ENCODE data around the gene CCDC158.
"Not testable (repeated sequence)": the region's sequence is repeated elsewhere in the genome, so short reads cannot be mapped to it uniquely, and the experiment has no call there.

Gene CCDC158

GRCh38 chr4:76420762-76421581, at the start of gene CCDC158:
Gene CCDC158, minus strand, starts transcription at chr4:76421141. Its CDS starts 17,934 bp downstream, at chr4:76403207.
- DNase-seq (ENCODE audit: low spot score) = no peak

GRCh38 chr4:76470532-76470931, 49.6 kb upstream of the CCDC158 start:
- no peak for DNase-seq (ENCODE audit: low spot score)

GRCh38 chr4:76470064-76470463, 49.1 kb upstream of the CCDC158 start:
- DNase-seq (ENCODE audit: low spot score) = no peak

- no peak for DNase-seq (ENCODE audit: low spot score)
Measured at GRCh38 chr4:76463568-76463967, 42.6 kb upstream of the CCDC158 start.

- peak; percentile 84 for DNase-seq (ENCODE audit: low spot score)
Measured at GRCh38 chr4:76459291-76459723, 38.4 kb upstream of the CCDC158 start.

GRCh38 chr4:76458825-76459224, 37.9 kb upstream of the CCDC158 start:
- DNase-seq (ENCODE audit: low spot score) = peak; percentile 73

- DNase-seq (ENCODE audit: low spot score) = no peak
Measured at GRCh38 chr4:76458297-76458696, 37.4 kb upstream of the CCDC158 start.

- no peak for DNase-seq (ENCODE audit: low spot score)
Measured at GRCh38 chr4:76457885-76458284, 36.9 kb upstream of the CCDC158 start.

GRCh38 chr4:76454073-76454472, 33.1 kb upstream of the CCDC158 start:
- DNase-seq (ENCODE audit: low spot score) = not testable (repeated sequence)

- DNase-seq (ENCODE audit: low spot score) = no peak
Measured at GRCh38 chr4:76453232-76453631, 32.3 kb upstream of the CCDC158 start.

GRCh38 chr4:76449833-76450232, 28.9 kb upstream of the CCDC158 start:
- no peak for DNase-seq (ENCODE audit: low spot score)

- no peak for DNase-seq (ENCODE audit: low spot score)
Measured at GRCh38 chr4:76449362-76449767, 28.4 kb upstream of the CCDC158 start.

- DNase-seq (ENCODE audit: low spot score) = no peak
Measured at GRCh38 chr4:76448211-76448610, 27.3 kb upstream of the CCDC158 start.

- no peak for DNase-seq (ENCODE audit: low spot score)
Measured at GRCh38 chr4:76447393-76447851, 26.5 kb upstream of the CCDC158 start.

GRCh38 chr4:76445911-76446310, 25.0 kb upstream of the CCDC158 start:
- no peak for DNase-seq (ENCODE audit: low spot score)

GRCh38 chr4:76443376-76443775, 22.4 kb upstream of the CCDC158 start:
- DNase-seq (ENCODE audit: low spot score) = no peak

GRCh38 chr4:76442807-76443206, 21.9 kb upstream of the CCDC158 start:
- DNase-seq (ENCODE audit: low spot score) = no peak

- DNase-seq (ENCODE audit: low spot score) = no peak
Measured at GRCh38 chr4:76441881-76442280, 20.9 kb upstream of the CCDC158 start.

GRCh38 chr4:76439491-76439890, 18.6 kb upstream of the CCDC158 start:
- DNase-seq (ENCODE audit: low spot score) = no peak

GRCh38 chr4:76435528-76436319, 14.8 kb upstream of the CCDC158 start:
- no peak for DNase-seq (ENCODE audit: low spot score)

GRCh38 chr4:76434901-76435527, 14.1 kb upstream of the CCDC158 start, which contains the start of gene SHROOM3:
Gene SHROOM3, plus strand, starts transcription at chr4:76435229. Its CDS starts 824 bp downstream, at chr4:76436053.
- no peak for DNase-seq (ENCODE audit: low spot score)

Measured in ecto neural progenitor cell (in vitro differentiated cells).